ENCODE measurements around the gene PTPRE.

PTPRE gene

DNA sequence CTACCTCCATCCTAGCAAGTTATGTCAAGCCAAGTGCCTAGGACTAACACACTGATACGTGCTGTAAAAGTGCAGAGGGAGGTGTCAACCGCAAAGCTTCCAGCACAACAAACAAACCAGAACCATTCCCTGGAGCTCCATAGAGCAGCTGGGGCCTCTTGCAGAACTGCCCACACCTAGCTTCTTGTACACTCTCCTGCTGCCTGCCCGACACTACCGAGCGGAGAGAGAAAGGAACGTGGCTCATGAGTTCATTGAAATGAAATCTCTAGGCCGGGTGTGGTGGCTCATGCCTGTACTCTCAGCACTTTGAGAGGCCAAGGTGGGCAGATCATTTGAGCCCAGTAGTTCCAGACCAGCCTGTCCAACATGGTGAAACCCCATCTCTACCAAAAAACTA lies 145.8 kb downstream of the PTPRE start:
- DNase-seq (ENCODE audit: low read depth, low spot score) = no peak
- Histone ChIP-seq H3K4me3 (ENCODE audit: insufficient read length, low read depth) (no peak overlapping the region), H3K9me3 (ENCODE audit: insufficient read depth, low read length) (no peaks in the 10 kb centered on the region), H3K9ac (ENCODE audit: insufficient read length, low read depth) (no peak overlapping the region), H3K27me3 (ENCODE audit: insufficient read depth, insufficient read length) (no peaks in the 10 kb centered on the region), H3K4me1 (ENCODE audit: insufficient read depth, insufficient read length) (no peaks in the 10 kb centered on the region), H3K36me3 (ENCODE audit: insufficient read depth, insufficient read length, low read length) (no peaks in the 10 kb centered on the region)
- TF ChIP-seq ZNF274 (IDR thresholded peaks at IDR 0.05; ENCODE audit: low read depth, low read length) (no peak), YY1 (IDR thresholded peaks at IDR 0.05; ENCODE audit: insufficient read depth, insufficient read length) (no peak), SUZ12 (IDR thresholded peaks at IDR 0.05; ENCODE audit: extremely low read depth, insufficient read depth, insufficient read length) (no peak)

DNA sequence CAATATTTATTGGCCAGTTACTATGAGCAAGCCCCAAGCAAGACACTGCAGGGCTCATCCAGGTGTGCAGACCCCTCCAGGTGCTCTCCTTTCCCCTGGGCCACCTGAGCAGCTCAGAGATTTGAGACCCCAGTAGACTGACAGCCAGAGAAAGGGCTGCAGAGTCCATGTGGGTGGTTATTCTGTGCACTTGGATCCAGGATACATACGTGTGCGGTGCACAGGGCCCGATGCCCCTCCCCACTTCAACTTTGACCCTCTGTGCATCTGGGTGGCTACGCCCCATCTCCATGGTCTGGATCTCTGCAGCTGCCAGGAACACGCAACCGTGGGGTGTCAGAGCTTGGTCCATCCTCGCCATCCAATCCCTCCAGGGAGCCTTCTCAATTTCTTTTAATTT lies 146.5 kb downstream of the PTPRE start:
- no peaks in the 10 kb centered on the region for H3K4me1 ChIP-seq (ENCODE audit: insufficient read depth, insufficient read length)
- no peak overlapping the region for H3K9ac ChIP-seq (ENCODE audit: insufficient read length, low read depth)
- DNase-seq (ENCODE audit: low read depth, low spot score) = no peak
- TF ChIP-seq ZNF274 (IDR thresholded peaks at IDR 0.05; ENCODE audit: low read depth, low read length) = no peak
- H3K27me3 ChIP-seq (ENCODE audit: insufficient read depth, insufficient read length) = no peaks in the 10 kb centered on the region
- H3K9me3 ChIP-seq (ENCODE audit: insufficient read depth, low read length) = no peaks in the 10 kb centered on the region
- H3K4me3 ChIP-seq (ENCODE audit: insufficient read length, low read depth) = no peak overlapping the region
- no peaks in the 10 kb centered on the region for H3K36me3 ChIP-seq (ENCODE audit: insufficient read depth, insufficient read length, low read length)

DNA sequence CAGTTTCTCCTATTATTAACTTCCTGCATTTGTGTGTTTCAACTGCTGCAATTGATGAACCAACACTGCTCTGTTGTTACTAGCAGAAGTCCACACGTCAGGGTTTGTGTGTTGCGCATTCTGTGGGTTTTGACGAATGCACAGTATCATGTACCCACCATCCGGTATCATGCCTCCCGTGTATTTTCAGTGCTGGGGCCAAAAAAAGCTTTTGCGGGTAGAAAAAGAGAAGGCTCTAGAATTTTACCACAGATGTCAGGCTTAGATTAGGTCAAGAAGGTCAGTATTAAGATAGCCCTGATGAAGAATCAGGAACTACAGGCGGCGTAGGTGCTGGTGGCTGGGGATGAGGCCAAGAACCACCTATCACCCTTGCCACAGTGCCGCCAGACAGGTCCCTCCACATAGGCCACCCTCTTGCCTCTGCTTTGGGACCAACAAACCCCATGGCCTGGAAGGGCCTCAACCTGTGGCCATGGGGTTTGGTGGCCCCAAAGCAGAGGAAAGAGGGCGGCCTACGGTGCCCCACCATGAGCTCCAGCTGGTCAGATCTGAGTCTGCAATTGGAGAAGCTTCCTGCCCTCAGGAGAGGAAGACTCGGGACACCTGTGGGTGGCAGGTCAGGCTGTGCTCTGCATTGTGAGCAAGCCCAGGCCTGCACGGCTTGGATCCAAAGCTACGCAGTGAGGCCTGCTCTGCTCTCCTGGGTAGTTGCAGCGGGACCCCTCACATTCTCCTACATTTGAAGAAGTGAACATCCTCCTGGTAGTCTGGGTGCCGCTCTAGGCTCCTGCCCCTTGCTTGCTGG lies 147.5 kb downstream of the PTPRE start:
- no peak overlapping the region for H3K4me3 ChIP-seq (ENCODE audit: insufficient read length, low read depth)
- H3K36me3 ChIP-seq (ENCODE audit: insufficient read depth, insufficient read length, low read length) = no peaks in the 10 kb centered on the region
- H3K9ac ChIP-seq (ENCODE audit: insufficient read length, low read depth) = no peak overlapping the region
- TF ChIP-seq YY1 (IDR thresholded peaks at IDR 0.05; ENCODE audit: insufficient read depth, insufficient read length) = no peak
- no peak for TF ChIP-seq ZNF274 (IDR thresholded peaks at IDR 0.05; ENCODE audit: low read depth, low read length)
- TF ChIP-seq SUZ12 (IDR thresholded peaks at IDR 0.05; ENCODE audit: extremely low read depth, insufficient read depth, insufficient read length) = no peak
- no peaks in the 10 kb centered on the region for H3K27me3 ChIP-seq (ENCODE audit: insufficient read depth, insufficient read length)
- H3K9me3 ChIP-seq (ENCODE audit: insufficient read depth, low read length) = no peaks in the 10 kb centered on the region
- DNase-seq (ENCODE audit: low read depth, low spot score) = no peak
- H3K4me1 ChIP-seq (ENCODE audit: insufficient read depth, insufficient read length) = no peaks in the 10 kb centered on the region

DNA sequence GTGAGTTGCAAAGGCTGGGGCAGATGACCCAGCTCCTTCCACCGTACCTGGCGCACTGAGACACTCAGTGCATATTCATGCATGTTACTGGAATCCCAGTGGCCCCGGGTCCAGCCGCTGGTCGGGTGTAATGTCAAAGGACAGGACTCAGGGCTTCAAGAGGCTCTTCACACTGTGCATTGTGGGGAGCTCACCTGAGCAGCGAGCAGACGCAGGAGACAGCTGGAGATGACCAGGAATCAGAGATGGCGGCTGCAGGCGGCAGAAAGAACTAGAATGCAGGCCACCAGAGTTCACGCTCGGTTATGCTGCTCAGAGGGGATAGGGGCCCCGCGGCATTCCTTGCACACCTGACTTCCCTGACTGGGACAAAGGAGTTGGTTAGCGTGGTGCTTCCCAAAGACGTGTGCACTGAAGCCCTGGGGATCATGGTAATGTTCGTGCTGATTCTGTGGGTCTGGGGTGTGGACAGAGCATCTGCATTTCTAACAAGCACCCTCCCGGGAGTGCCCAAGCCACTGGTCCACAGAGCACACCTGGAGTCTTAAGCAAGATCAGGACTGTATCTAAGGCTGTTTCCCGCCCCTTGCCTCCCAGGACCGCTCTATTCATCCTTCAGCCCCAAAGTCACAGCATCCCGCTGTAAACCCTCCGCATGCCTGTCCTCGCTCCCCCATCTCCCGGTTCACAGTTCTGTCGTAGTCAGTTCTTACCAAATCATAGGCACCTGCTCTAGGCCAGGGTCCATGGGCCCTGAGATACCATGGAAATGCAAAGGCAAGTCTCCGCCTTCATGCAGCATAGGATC lies 148.4 kb downstream of the PTPRE start:
- H3K9ac ChIP-seq (ENCODE audit: insufficient read length, low read depth) = no peak overlapping the region
- TF ChIP-seq ZNF274 (IDR thresholded peaks at IDR 0.05; ENCODE audit: low read depth, low read length) = no peak
- no peak for TF ChIP-seq SUZ12 (IDR thresholded peaks at IDR 0.05; ENCODE audit: extremely low read depth, insufficient read depth, insufficient read length)
- no peak for TF ChIP-seq YY1 (IDR thresholded peaks at IDR 0.05; ENCODE audit: insufficient read depth, insufficient read length)

DNA sequence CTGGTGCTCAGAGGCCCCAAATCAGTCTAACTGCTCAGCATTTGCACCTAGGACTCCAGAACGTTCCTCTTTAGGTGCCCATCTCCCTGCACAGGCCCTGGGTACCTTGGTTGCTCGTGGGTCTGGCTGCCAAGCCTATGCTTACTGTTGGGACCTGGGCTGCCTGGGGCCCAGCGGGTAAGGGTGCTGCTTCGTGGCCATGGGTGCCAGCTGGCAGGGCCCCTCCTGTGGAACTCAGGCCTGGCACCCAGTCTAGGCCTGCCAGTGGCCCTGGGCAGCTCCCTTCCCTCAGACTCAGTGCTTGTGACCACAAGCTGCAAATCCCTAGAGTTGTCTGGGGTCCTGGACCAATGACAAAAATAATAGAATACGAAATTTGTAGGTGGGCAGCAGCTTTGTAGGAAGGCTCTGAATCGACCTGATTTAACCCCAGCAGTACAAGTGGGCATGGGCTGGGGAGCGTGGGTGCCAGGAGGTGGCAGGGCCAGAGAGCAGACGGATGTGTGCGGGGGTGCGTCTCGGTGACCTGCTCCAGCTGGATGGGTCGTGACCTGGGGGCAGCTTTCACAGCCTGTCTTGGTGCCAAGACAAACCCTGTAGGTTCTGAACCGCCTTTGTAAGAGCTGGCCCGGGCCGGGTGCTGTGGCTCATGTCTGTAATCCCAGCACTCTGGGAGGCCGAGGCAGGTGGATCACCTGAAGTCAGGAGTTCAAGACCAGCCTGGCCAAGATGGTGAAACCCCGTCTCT lies 149.6 kb downstream of the PTPRE start:
- H3K9me3 ChIP-seq (ENCODE audit: insufficient read depth, low read length) = no peaks in the 10 kb centered on the region
- no peak for DNase-seq (ENCODE audit: low read depth, low spot score)
- no peaks in the 10 kb centered on the region for H3K4me1 ChIP-seq (ENCODE audit: insufficient read depth, insufficient read length)
- no peaks in the 10 kb centered on the region for H3K36me3 ChIP-seq (ENCODE audit: insufficient read depth, insufficient read length, low read length)
- TF ChIP-seq ZNF274 (IDR thresholded peaks at IDR 0.05; ENCODE audit: low read depth, low read length) (no peak), SUZ12 (IDR thresholded peaks at IDR 0.05; ENCODE audit: extremely low read depth, insufficient read depth, insufficient read length) (no peak), YY1 (IDR thresholded peaks at IDR 0.05; ENCODE audit: insufficient read depth, insufficient read length) (no peak)
- no peak overlapping the region for H3K4me3 ChIP-seq (ENCODE audit: insufficient read length, low read depth)
- H3K27me3 ChIP-seq (ENCODE audit: insufficient read depth, insufficient read length) = no peaks in the 10 kb centered on the region
- no peak overlapping the region for H3K9ac ChIP-seq (ENCODE audit: insufficient read length, low read depth)

More for the DNA sequence above, 148.4 kb downstream of the PTPRE start:
- H3K27me3 ChIP-seq (ENCODE audit: insufficient read depth, insufficient read length) = no peaks in the 10 kb centered on the region
- H3K36me3 ChIP-seq (ENCODE audit: insufficient read depth, insufficient read length, low read length) = no peaks in the 10 kb centered on the region
- no peaks in the 10 kb centered on the region for H3K9me3 ChIP-seq (ENCODE audit: insufficient read depth, low read length)
- H3K4me1 ChIP-seq (ENCODE audit: insufficient read depth, insufficient read length) = no peaks in the 10 kb centered on the region
- H3K4me3 ChIP-seq (ENCODE audit: insufficient read length, low read depth) = no peak overlapping the region
- DNase-seq (ENCODE audit: low read depth, low spot score) = no peak

DNA sequence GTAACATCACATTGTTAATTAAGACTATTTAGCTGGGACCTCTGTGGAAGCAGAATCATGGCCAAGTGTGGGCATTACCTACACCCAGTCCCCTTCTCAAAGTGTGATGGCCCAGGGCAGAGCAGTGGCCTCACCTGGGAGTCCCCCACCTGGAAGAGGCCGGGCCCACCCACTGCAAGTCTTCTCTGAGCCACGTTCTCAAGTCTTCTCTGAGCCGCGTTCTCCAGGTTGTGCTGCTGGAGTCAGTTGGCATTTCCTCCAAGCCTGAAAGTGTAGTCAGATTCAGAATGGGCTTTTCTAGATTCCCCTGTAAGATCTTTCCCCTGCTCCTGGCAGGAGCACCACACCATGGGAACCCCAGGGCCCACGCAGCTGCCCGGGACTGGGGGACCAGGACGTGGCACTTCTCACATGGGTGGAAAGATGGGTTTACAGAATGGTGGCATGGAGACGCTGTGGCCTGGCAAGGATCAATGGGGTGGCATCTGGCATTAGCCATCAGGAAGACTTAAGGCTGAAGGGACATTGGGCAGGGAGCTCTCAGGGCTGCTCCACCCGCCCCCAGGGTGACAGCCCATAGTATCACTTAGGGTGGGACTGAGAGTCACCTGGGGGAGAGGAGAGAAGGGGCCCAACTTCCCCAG lies 151.3 kb downstream of the PTPRE start:
- H3K36me3 ChIP-seq (ENCODE audit: insufficient read depth, insufficient read length, low read length) = no peaks in the 10 kb centered on the region
- no peak overlapping the region for H3K9ac ChIP-seq (ENCODE audit: insufficient read length, low read depth)
- TF ChIP-seq YY1 (IDR thresholded peaks at IDR 0.05; ENCODE audit: insufficient read depth, insufficient read length) = no peak
- TF ChIP-seq ZNF274 (IDR thresholded peaks at IDR 0.05; ENCODE audit: low read depth, low read length) = no peak
- TF ChIP-seq SUZ12 (IDR thresholded peaks at IDR 0.05; ENCODE audit: extremely low read depth, insufficient read depth, insufficient read length) = no peak
- H3K9me3 ChIP-seq (ENCODE audit: insufficient read depth, low read length) = no peaks in the 10 kb centered on the region
- DNase-seq (ENCODE audit: low read depth, low spot score) = no peak
- H3K4me3 ChIP-seq (ENCODE audit: insufficient read length, low read depth) = no peak overlapping the region
- no peaks in the 10 kb centered on the region for H3K27me3 ChIP-seq (ENCODE audit: insufficient read depth, insufficient read length)
- H3K4me1 ChIP-seq (ENCODE audit: insufficient read depth, insufficient read length) = no peaks in the 10 kb centered on the region
